ENCODE results near the gene HOXA7.

GRCh38 chr7:27118580-27118979 lies 37.9 kb downstream of the HOXA7 start:
- TF ChIP-seq SUZ12 (IDR thresholded peaks at IDR 0.05; ENCODE audit: extremely low read depth, insufficient read depth, insufficient read length) (no peak), YY1 (IDR thresholded peaks at IDR 0.05; ENCODE audit: insufficient read depth, insufficient read length) (no peak)

Data from NT2/D1 (cell line).